ENCODE results near the gene FER1L5.

DNA sequence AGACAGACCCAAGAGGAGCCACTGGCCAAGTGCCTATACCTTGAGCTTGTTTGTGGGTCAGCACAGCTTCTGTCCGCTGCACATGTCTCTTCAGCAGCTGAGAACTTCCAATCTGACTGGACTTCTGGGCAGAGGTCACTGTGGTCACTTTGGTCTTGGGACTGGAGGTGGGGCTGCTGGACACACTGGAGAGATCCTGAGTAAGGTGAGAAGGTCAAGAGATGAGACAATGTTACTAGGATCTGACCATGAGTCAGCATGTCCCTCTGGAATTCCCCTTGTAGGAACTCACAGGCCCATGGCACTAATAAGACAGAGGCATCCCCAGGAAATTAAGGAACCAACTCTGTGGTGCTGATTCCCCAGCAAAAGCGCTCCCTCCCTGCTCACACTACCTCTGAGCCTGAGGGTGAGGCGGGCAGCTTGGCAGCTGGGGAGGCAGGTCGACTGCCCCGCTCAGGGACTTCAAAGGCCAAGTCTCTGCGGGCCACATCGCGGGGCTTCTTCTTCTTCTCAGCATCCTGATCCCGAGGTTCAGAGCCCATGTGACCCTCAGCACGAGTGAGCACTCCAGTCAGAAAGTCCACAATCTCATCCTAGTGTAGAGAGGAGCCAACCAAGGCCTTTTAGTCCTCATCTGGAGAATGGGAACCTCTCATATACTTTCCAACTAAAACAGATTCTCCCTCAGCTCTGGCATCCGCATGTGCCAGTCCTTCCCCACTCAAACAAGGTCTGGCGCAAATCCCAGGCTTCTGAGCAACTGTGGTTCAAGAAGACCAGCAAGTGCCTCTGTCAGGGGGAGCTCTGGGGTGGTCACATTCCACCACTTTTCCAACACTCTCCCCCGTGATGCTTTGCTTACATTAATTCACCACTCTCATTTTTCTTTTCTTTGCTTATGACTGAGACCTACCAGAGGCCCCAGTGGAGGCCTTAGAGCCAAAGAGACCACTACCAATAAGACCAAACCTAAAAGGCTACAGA, 33.8 kb upstream of the FER1L5 start:
- TF ChIP-seq, protein P1, sequence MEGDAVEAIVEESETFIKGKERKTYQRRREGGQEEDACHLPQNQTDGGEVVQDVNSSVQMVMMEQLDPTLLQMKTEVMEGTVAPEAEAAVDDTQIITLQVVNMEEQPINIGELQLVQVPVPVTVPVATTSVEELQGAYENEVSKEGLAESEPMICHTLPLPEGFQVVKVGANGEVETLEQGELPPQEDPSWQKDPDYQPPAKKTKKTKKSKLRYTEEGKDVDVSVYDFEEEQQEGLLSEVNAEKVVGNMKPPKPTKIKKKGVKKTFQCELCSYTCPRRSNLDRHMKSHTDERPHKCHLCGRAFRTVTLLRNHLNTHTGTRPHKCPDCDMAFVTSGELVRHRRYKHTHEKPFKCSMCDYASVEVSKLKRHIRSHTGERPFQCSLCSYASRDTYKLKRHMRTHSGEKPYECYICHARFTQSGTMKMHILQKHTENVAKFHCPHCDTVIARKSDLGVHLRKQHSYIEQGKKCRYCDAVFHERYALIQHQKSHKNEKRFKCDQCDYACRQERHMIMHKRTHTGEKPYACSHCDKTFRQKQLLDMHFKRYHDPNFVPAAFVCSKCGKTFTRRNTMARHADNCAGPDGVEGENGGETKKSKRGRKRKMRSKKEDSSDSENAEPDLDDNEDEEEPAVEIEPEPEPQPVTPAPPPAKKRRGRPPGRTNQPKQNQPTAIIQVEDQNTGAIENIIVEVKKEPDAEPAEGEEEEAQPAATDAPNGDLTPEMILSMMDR (IDR thresholded peaks at IDR 0.05; ENCODE audit: extremely low read depth in 1 of 2, insufficient read depth in 1 of 2, low read depth in 1 of 2, low read length in 2 of 2), result no peak
- no peak for TF ChIP-seq POLR2AphosphoS5 (IDR thresholded peaks at IDR 0.05; ENCODE audit: insufficient read depth, low read depth, low read length)
- TF ChIP-seq JUN (IDR thresholded peaks at IDR 0.05; ENCODE audit: borderline replicate concordance, insufficient read depth, insufficient read length, low read depth), result no peak
- TF ChIP-seq POLR2A (IDR thresholded peaks at IDR 0.05; ENCODE audit: low read depth, low read length), result no peak
- no peak for TF ChIP-seq EZH2 (IDR thresholded peaks at IDR 0.05; ENCODE audit: borderline replicate concordance, low read depth, low read length, severe bottlenecking)
- TF ChIP-seq MYC (IDR thresholded peaks at IDR 0.05; ENCODE audit: low read depth, low read length), result no peak
- TF ChIP-seq, protein P2, sequence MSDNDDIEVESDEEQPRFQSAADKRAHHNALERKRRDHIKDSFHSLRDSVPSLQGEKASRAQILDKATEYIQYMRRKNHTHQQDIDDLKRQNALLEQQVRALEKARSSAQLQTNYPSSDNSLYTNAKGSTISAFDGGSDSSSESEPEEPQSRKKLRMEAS (IDR thresholded peaks at IDR 0.05; ENCODE audit: insufficient read depth, insufficient read length), result no peak

Measured in endothelial cell of umbilical vein (primary cell).